Muscle layer of colon (tissue), 2 donors: ENCODE results near the gene CIT.

ENCODE experiments used
- H3K27ac ChIP-seq: one replicate; pipeline ENCODE4 v1.7.0; 2013; ENCODE audit warnings: low read depth, mild to moderate bottlenecking, low read length, moderate library complexity
- H3K27me3 ChIP-seq, 2 donors: one replicate each; pipeline ENCODE4 v1.7.0; 2013; ENCODE audit warnings: low read length in 2 of 2, mild to moderate bottlenecking in 2 of 2; ENCODE audit not compliant: insufficient read depth in 2 of 2, control insufficient read depth in 1 of 2
- H3K36me3 ChIP-seq: one replicate; pipeline ENCODE4 v1.7.0; 2013; ENCODE audit warnings: mild to moderate bottlenecking, low read length; ENCODE audit not compliant: insufficient read depth
- H3K4me1 ChIP-seq: one replicate; pipeline ENCODE4 v1.7.0; 2013; ENCODE audit warnings: mild to moderate bottlenecking, low read length; ENCODE audit not compliant: insufficient read depth
- H3K4me3 ChIP-seq, 2 donors: one replicate each; pipeline ENCODE4 v1.7.0; 2013; ENCODE audit warnings: low read length in 2 of 2, low read depth in 1 of 2, mild to moderate bottlenecking in 1 of 2, moderate library complexity in 1 of 2
- H3K9ac ChIP-seq: one replicate; pipeline ENCODE4 v1.7.0; 2013; ENCODE audit warnings: low read length
- H3K9me3 ChIP-seq: one replicate; pipeline ENCODE4 v1.7.0; 2013; ENCODE audit warnings: mild to moderate bottlenecking, low read length
- donor health status: abdominal sarcoma.
- donor health status: Adenocarcinoma of cecum.

CIT gene

DNA sequence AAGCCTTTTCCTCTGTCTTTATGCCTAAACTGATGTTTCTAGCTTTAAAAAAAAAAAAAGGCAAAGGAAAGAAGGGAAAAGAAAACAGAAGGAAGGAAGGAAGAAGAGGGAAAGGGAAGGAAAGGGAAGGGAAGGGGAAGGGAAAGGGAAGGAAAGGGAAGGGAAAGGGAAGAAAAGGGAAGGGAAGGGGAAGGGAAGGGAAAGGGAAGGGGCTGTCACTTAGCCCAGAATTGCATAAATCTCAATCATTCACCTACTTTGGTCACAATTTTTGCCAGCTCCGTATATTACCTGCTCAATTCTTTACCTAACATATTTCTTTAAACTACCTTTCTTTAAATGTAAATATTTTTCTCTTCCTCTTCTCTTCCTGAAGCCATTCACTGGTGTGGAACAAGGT is 26.8 kb downstream of the CIT start:
- Histone ChIP-seq H3K27ac (no peak overlapping the region), H3K9ac (no peak overlapping the region), H3K27me3 (no peaks in the 10 kb centered on the region), H3K4me3 (no peak overlapping the region), H3K4me1 (no peaks in the 10 kb centered on the region), H3K9me3 (no peaks in the 10 kb centered on the region), H3K36me3 (no peaks in the 10 kb centered on the region)

DNA sequence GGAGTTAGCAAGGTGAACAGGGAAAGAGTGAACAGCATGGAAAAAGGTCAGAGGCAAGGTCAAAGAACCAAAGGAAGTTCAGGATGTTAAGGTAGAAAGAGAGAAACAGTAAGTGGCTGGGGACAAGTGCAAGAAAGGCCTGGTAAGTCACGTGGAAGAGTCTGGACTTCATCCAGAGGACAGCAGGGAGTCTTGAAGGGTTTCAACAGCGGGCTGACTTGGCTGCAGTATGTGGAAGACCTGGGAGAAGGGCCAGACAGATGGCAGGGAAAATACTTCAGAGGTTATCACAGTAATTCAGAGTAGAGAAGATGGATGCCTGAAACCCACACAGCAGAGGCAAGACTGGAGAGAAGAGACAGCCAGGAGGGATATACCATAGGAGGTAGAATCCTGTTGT is 34.0 kb downstream of the CIT start:
- Histone ChIP-seq H3K27me3 (no peaks in the 10 kb centered on the region), H3K27ac (no peak overlapping the region), H3K9me3 (no peaks in the 10 kb centered on the region), H3K9ac (no peak overlapping the region), H3K36me3 (no peaks in the 10 kb centered on the region), H3K4me1 (no peaks in the 10 kb centered on the region), H3K4me3 (no peak overlapping the region)

DNA sequence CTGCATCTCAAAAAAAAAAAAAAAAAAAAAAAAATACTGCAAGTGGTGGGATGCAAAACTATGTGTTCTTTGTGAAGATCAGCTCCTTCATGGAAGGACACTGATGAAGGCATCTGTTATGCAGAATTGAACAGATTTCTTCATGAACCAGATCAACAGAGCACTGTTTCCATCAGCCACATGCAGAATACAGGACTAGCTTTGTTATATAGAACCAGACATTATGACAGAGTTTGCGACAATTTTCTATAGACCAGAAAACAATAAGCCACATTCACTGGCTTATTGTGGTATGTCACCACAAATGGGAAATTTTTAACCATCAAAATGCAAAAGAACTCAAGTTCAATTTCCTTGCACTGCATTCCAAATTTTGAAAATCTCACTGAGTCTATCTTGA is 34.7 kb downstream of the CIT start:
- H3K36me3 ChIP-seq: no peaks in the 10 kb centered on the region
- no peaks in the 10 kb centered on the region for H3K9me3 ChIP-seq
- H3K4me1 ChIP-seq: no peaks in the 10 kb centered on the region
- no peak overlapping the region for H3K4me3 ChIP-seq
- no peak overlapping the region for H3K27ac ChIP-seq
- no peak overlapping the region for H3K9ac ChIP-seq
- no peaks in the 10 kb centered on the region for H3K27me3 ChIP-seq

DNA sequence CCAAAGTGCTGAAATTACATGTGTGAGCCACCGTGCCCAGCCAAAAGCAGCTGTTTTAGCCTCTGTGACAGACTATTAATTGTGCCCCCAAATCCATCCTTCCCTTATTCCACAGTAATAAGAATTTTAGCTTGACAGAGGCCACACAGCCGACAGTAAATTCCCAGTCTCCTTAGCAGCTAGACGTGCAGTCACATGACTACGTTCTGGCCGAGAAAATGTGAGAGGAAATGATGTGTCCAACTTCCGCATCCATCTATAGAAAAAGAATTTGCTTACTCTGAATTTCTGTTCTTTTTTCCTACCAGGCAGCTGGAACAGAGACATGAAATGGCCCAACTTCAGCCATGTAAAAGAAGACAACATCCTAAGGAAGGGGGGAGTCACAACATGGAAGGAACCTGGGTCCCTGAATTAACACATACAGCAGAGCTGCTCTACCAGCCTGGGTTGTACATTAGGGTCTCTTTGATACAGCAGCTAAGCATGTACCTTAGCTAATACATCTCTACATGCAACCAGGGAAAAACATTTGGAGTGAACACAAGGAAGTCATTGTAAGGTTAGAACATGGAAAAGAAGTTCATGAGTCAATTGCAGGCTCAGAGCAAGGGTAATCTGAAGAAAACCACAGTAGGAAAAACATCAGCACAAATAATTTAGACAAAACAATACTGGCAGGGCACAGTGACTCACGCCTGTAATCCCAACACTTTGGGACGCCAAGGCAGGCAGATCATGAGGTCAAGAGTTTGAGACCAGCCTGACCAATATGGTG is 35.5 kb downstream of the CIT start:
- Histone ChIP-seq H3K27me3 (no peaks in the 10 kb centered on the region), H3K4me3 (no peak overlapping the region), H3K9ac (no peak overlapping the region), H3K27ac (no peak overlapping the region), H3K4me1 (no peaks in the 10 kb centered on the region), H3K9me3 (no peaks in the 10 kb centered on the region), H3K36me3 (no peaks in the 10 kb centered on the region)

DNA sequence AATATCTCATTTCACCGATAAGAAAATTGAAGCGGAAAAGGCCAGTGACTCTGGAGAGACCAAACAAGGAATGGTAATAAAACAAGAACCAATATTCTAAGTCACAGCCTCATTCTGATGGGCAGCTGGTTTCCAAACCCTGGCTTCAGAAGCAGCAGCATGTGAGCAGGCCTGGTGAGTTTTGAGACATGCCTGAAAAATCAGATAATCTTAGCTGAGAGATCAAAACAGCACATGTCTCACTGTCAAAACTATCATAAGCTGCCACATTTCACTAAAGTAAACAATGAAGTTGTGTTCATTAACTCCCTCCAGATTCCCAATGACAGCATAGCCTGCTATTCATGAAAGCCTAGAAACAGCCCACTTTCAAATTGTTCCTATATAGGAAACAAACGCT is 36.5 kb downstream of the CIT start:
- Histone ChIP-seq H3K27me3 (no peaks in the 10 kb centered on the region), H3K4me1 (no peaks in the 10 kb centered on the region), H3K4me3 (no peak overlapping the region), H3K27ac (no peak overlapping the region), H3K9me3 (no peaks in the 10 kb centered on the region), H3K9ac (no peak overlapping the region), H3K36me3 (no peaks in the 10 kb centered on the region)

DNA sequence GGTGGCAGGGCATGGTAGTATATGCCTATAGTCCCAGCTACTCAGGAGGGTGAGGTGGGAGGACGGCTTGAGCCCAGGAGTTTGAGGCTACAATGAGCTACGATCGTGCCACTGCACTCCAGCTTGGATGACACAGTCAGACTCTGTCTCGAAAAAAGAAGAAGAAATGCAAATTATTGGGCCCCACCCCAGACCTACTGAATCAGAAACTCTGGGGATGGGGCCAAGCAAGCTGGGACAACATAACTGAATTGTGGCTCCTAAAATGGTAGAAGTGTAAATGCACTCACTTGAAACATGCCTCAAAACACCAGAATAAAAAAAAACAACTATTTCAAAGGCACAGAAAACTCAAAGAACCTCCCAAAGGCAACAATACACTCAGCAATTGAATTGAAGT is 37.0 kb downstream of the CIT start:
- Histone ChIP-seq H3K27me3 (no peaks in the 10 kb centered on the region), H3K4me1 (no peaks in the 10 kb centered on the region), H3K36me3 (no peaks in the 10 kb centered on the region), H3K4me3 (no peak overlapping the region), H3K9me3 (no peaks in the 10 kb centered on the region), H3K27ac (no peak overlapping the region), H3K9ac (no peak overlapping the region)

DNA sequence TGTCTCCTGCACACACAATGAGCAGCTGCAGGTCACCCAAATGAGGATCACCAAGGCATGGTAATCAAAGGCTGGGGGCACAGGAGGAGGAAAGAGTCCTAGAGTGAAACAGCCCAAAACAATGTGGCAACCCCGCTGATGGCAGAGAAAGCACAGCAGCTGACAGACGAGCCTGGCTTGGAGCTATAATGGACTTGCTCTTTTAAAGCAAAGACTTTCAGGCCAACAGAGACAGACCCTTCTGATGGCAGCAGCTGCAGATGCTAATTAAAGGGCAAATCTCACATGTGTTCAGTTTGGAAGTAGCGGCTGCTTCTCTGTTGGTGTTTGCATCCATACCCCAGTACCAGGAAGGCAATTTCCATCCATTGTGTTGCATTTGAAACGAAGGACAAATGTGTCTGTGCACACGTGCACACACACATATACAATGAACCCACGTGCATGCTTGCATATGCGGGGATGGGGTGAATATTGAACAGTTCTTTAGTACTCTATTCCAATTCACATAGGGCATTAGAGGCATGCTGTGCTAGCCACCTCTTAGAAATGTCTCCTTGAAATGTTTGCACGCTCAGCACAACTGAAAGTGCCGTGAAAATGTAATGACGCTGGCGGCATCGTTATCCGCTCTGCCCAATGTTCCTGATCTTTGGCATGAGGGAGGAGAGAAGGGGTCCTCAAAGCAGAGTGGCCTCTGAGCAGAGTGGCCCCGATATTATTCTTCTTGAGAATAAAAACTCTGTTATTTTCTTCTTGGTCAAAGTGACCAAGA is 38.1 kb downstream of the CIT start:
- H3K36me3 ChIP-seq: no peaks in the 10 kb centered on the region
- no peak overlapping the region for H3K9ac ChIP-seq
- H3K9me3 ChIP-seq: no peaks in the 10 kb centered on the region
- no peaks in the 10 kb centered on the region for H3K27me3 ChIP-seq
- H3K27ac ChIP-seq: no peak overlapping the region
- no peak overlapping the region for H3K4me3 ChIP-seq
- no peaks in the 10 kb centered on the region for H3K4me1 ChIP-seq

DNA sequence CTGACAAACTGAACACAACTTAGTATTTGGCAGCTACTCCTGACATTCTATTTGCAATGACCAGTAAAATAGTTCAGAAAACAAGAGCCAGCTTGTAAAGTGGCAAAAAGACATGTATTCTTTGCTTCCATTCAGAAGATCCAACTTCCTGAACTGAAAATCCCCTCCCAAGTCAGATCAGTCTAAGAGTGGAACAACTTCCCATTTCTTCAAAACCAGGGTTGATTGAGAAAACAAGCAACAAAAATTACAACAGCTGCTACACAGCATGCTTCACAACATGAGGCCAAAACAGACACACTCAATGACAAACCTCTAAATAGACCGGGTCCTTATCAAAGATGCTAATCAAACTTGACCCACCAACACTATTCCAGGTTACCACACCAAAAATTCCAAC is 40.3 kb downstream of the CIT start:
- Histone ChIP-seq H3K9me3 (no peaks in the 10 kb centered on the region), H3K27ac (no peak overlapping the region), H3K9ac (no peak overlapping the region), H3K36me3 (no peaks in the 10 kb centered on the region), H3K4me3 (no peak overlapping the region), H3K4me1 (no peaks in the 10 kb centered on the region), H3K27me3 (no peaks in the 10 kb centered on the region)

DNA sequence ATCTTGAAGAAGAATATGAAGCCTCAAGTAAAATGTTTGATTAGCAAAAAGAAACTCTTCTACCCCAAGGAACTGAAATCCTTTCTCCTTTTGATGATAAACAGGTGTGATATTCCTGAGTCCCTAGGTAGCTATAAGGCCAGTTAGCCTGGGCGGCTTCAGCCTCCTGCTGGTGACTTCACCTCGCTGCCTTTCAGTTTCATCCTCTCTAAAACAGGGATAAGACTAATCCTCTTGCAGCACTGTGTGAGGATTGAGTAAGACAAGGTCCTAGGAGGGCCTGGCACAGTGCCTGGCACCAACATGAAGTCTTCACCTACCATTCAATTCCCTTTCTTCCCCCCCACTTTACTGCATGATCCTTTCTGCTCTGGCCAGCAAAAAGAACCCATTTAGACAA is 42.1 kb downstream of the CIT start:
- Histone ChIP-seq H3K27ac (no peak overlapping the region), H3K9ac (no peak overlapping the region), H3K4me3 (no peak overlapping the region), H3K4me1 (no peaks in the 10 kb centered on the region), H3K27me3 (no peaks in the 10 kb centered on the region), H3K36me3 (no peaks in the 10 kb centered on the region), H3K9me3 (no peaks in the 10 kb centered on the region)

DNA sequence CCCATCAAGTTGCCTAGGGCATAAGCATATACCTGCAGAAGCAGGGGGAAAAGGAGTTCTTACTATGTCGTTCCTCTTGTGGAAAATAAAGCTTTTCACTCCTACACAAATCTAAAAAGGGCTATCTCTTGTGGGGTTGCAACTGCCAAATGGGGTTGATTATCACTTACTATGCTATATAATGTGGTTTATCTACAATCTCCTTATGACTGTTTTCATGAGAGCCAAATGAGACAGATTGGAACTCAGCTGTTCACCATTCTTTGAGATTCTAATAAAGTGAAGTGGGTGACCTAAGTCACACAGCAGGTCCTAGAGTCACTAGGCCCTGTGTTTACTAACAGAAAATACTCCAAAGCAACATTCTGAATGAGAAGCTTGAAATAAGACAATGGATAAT is 47.7 kb downstream of the CIT start:
- H3K27me3 ChIP-seq: no peaks in the 10 kb centered on the region
- no peaks in the 10 kb centered on the region for H3K4me1 ChIP-seq
- no peak overlapping the region for H3K27ac ChIP-seq
- H3K36me3 ChIP-seq: no peaks in the 10 kb centered on the region
- H3K9me3 ChIP-seq: no peaks in the 10 kb centered on the region
- no peak overlapping the region for H3K9ac ChIP-seq
- H3K4me3 ChIP-seq: no peak overlapping the region

DNA sequence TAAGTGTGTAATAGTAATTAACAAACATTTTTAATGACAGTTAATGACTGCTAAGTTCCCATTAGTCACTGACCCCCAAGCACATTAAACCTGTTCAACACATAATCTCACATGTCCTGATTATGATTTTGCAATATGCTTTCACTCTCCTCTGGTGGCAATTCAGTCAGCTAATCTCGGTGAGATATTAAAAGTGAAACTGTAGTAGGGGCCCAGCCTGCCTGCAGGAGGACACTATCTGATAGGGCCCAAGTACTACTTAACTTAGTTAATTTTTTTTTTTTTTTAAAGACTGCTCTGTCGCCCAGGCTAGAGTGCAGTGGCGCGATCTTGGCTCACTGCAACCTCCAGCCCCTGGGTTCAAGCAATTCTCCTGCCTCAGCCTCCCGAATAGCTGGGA is 48.8 kb downstream of the CIT start:
- H3K36me3 ChIP-seq: no peaks in the 10 kb centered on the region
- no peaks in the 10 kb centered on the region for H3K27me3 ChIP-seq
- no peak overlapping the region for H3K4me3 ChIP-seq
- no peaks in the 10 kb centered on the region for H3K9me3 ChIP-seq
- H3K9ac ChIP-seq: no peak overlapping the region
- H3K4me1 ChIP-seq: no peaks in the 10 kb centered on the region
- no peak overlapping the region for H3K27ac ChIP-seq

DNA sequence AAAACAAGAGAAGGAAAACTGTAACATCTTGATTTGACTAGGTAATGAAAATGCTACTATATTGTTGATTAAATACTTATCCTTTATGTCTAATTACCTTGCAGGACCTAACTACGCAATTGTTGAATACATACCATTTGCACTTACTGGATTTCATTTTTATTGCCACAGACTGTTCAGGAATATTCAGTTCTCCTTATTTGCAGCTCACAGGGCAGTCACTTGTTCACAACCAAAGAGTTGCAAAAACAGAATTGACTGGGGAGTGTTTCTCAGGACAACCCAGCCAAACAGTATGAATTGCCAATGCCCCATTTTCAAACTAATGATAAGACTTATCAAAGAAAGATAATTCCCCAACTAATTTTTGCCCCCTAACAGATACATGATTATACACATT is 49.4 kb downstream of the CIT start:
- Histone ChIP-seq H3K9me3 (no peaks in the 10 kb centered on the region), H3K4me3 (no peak overlapping the region), H3K4me1 (no peaks in the 10 kb centered on the region), H3K27ac (no peak overlapping the region), H3K27me3 (no peaks in the 10 kb centered on the region), H3K9ac (no peak overlapping the region), H3K36me3 (no peaks in the 10 kb centered on the region)
